ENCODE measurements around the gene KEL.

- no peak for TF ChIP-seq SIN3A (IDR thresholded peaks at IDR 0.05; ENCODE audit: borderline replicate concordance, insufficient read depth, low read length)
- TF ChIP-seq TAF1 (IDR thresholded peaks at IDR 0.05; ENCODE audit: borderline replicate concordance, insufficient read depth, low read length), result no peak
- TF ChIP-seq, protein P1, sequence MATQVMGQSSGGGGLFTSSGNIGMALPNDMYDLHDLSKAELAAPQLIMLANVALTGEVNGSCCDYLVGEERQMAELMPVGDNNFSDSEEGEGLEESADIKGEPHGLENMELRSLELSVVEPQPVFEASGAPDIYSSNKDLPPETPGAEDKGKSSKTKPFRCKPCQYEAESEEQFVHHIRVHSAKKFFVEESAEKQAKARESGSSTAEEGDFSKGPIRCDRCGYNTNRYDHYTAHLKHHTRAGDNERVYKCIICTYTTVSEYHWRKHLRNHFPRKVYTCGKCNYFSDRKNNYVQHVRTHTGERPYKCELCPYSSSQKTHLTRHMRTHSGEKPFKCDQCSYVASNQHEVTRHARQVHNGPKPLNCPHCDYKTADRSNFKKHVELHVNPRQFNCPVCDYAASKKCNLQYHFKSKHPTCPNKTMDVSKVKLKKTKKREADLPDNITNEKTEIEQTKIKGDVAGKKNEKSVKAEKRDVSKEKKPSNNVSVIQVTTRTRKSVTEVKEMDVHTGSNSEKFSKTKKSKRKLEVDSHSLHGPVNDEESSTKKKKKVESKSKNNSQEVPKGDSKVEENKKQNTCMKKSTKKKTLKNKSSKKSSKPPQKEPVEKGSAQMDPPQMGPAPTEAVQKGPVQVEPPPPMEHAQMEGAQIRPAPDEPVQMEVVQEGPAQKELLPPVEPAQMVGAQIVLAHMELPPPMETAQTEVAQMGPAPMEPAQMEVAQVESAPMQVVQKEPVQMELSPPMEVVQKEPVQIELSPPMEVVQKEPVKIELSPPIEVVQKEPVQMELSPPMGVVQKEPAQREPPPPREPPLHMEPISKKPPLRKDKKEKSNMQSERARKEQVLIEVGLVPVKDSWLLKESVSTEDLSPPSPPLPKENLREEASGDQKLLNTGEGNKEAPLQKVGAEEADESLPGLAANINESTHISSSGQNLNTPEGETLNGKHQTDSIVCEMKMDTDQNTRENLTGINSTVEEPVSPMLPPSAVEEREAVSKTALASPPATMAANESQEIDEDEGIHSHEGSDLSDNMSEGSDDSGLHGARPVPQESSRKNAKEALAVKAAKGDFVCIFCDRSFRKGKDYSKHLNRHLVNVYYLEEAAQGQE (IDR thresholded peaks at IDR 0.05; ENCODE audit: insufficient read depth in 1 of 2, low read depth in 2 of 2, low read length in 2 of 2), result no peak
These were observed 579 bp downstream of the KEL start for GRCh38 chr7:142961595-142961972.
